ENCODE measurements around the gene PLCB1. TPM values are rescaled to one million over a fixed set of nuclear protein-coding genes. Genes with fewer than 3 reads are reported as not detected.

Gene PLCB1
- total and polyA plus RNA-seq, 2 donors (not counting 3 experiments of a cell fraction or from before 2014, with no cell fraction given) = 10.2 to 53.4 TPM

- H4K20me1 ChIP-seq (replicated peaks; ENCODE audit: control insufficient read depth, extremely low read depth, insufficient read depth, low read length) = peaks cover 5% of the 10 kb centered on the region
- H3K4me2 ChIP-seq (ENCODE audit: insufficient read depth, low read length) = no peak overlapping the region
- H3K79me2 ChIP-seq (ENCODE audit: control insufficient read depth, insufficient read depth, low read length) = no peaks in the 10 kb centered on the region
- ChIA-PET POLR2A (no interaction called here), CTCF (no interaction called here)
- no TSS peak for BruUV-seq (replicated peaks)
- no peak overlapping the region for H3K4me3 ChIP-seq (replicated peaks in 1 of 3; ENCODE audit: insufficient read depth in 1 of 3, low read depth in 1 of 3, low read length in 3 of 3)
- FAIRE-seq (no peak), DNase-seq (ENCODE audit: low read depth, low spot score) (no peak)
- dilution Hi-C loops (cut with MboI; ENCODE audit: extremely low pct_ligation_motif_present, low sequenced_read_pairs) = no loop called here
- H3K27me3 ChIP-seq (ENCODE audit: control insufficient read depth in 2 of 2, insufficient read depth in 2 of 2, low read length in 2 of 2) = no peaks in the 10 kb centered on the region
- intact Hi-C loops (cut with micrococcal nuclease) = no loop called here
- no peaks in the 10 kb centered on the region for H3K9me1 ChIP-seq (replicated peaks; ENCODE audit: control insufficient read depth, extremely low read depth, insufficient read depth, low read length)
- no peak for TF ChIP-seq MYC (IDR thresholded peaks at IDR 0.05; ENCODE audit: low read depth, low read length)
- no peak for TF ChIP-seq POLR2A (IDR thresholded peaks at IDR 0.05; ENCODE audit: low read depth, low read length)
- TF ChIP-seq GATA2 (IDR thresholded peaks at IDR 0.05; ENCODE audit: insufficient read depth, insufficient read length, low read depth, low read length) = no peak
- H3K27ac ChIP-seq (ENCODE audit: insufficient read depth, low read depth, low read length) = no peak overlapping the region
- H3K36me3 ChIP-seq (ENCODE audit: control insufficient read depth in 2 of 2, extremely low read depth in 1 of 2, insufficient read depth in 2 of 2, low read length in 2 of 2) = no peaks in the 10 kb centered on the region
- H3K9ac ChIP-seq (replicated peaks; ENCODE audit: extremely low read depth, insufficient read depth, low read length) = no peak overlapping the region
- H3K4me1 ChIP-seq (ENCODE audit: control insufficient read depth, extremely low read depth, insufficient read depth, low read length) = peaks cover 3% of the 10 kb centered on the region
- H2AFZ ChIP-seq (ENCODE audit: low read depth, low read length) = no peak overlapping the region
- H3K9me3 ChIP-seq (replicated peaks; ENCODE audit: control insufficient read depth, insufficient read depth, low read length) = no peaks in the 10 kb centered on the region
Measured at GRCh38 chr20:8216375-8217200, 84.5 kb downstream of the PLCB1 start.

- Histone ChIP-seq H3K27ac (ENCODE audit: insufficient read depth, low read depth, low read length) (no peak overlapping the region), H3K9me3 (replicated peaks; ENCODE audit: control insufficient read depth, insufficient read depth, low read length) (no peaks in the 10 kb centered on the region), H4K20me1 (replicated peaks; ENCODE audit: control insufficient read depth, extremely low read depth, insufficient read depth, low read length) (peaks cover 5% of the 10 kb centered on the region), H3K4me1 (ENCODE audit: control insufficient read depth, extremely low read depth, insufficient read depth, low read length) (peaks cover 9% of the 10 kb centered on the region), H3K9ac (replicated peaks; ENCODE audit: extremely low read depth, insufficient read depth, low read length) (no peak overlapping the region), H3K27me3 (ENCODE audit: control insufficient read depth in 2 of 2, insufficient read depth in 2 of 2, low read length in 2 of 2) (no peaks in the 10 kb centered on the region), H3K9me1 (replicated peaks; ENCODE audit: control insufficient read depth, extremely low read depth, insufficient read depth, low read length) (no peaks in the 10 kb centered on the region), H3K4me2 (ENCODE audit: insufficient read depth, low read length) (no peak overlapping the region), H3K79me2 (ENCODE audit: control insufficient read depth, insufficient read depth, low read length) (no peaks in the 10 kb centered on the region), H2AFZ (ENCODE audit: low read depth, low read length) (no peak overlapping the region), H3K36me3 (ENCODE audit: control insufficient read depth in 2 of 2, extremely low read depth in 1 of 2, insufficient read depth in 2 of 2, low read length in 2 of 2) (no peaks in the 10 kb centered on the region), H3K4me3 (replicated peaks in 1 of 3; ENCODE audit: insufficient read depth in 1 of 3, low read depth in 1 of 3, low read length in 3 of 3) (no peak overlapping the region)
- TF ChIP-seq CTCF (IDR thresholded peaks at IDR 0.05; ENCODE audit: extremely low read depth in 1 of 2, insufficient read depth in 1 of 2, low read depth in 1 of 2, low read length in 2 of 2) (no peak), FOS (IDR thresholded peaks at IDR 0.05; ENCODE audit: borderline replicate concordance, insufficient read depth, low read length) (no peak), MAX (IDR thresholded peaks at IDR 0.05; ENCODE audit: insufficient read depth, insufficient read length) (no peak), JUN (IDR thresholded peaks at IDR 0.05; ENCODE audit: borderline replicate concordance, insufficient read depth, insufficient read length, low read depth) (no peak), EZH2 (IDR thresholded peaks at IDR 0.05; ENCODE audit: borderline replicate concordance, low read depth, low read length, severe bottlenecking) (no peak), POLR2AphosphoS5 (IDR thresholded peaks at IDR 0.05; ENCODE audit: insufficient read depth, low read depth, low read length) (no peak), POLR2A (IDR thresholded peaks at IDR 0.05; ENCODE audit: low read depth, low read length) (no peak), MYC (IDR thresholded peaks at IDR 0.05; ENCODE audit: low read depth, low read length) (no peak), GATA2 (IDR thresholded peaks at IDR 0.05; ENCODE audit: insufficient read depth, insufficient read length, low read depth, low read length) (no peak)
- CTCF ChIA-PET = no interaction called here
- FAIRE-seq (no peak), DNase-seq (ENCODE audit: low read depth, low spot score) (no peak)
- dilution Hi-C loops (cut with MboI; ENCODE audit: extremely low pct_ligation_motif_present, low sequenced_read_pairs) = no loop called here
- POLR2A ChIA-PET = no interaction called here
- BruUV-seq (replicated peaks) = no TSS peak
- intact Hi-C loops (cut with micrococcal nuclease) = no loop called here
Measured at GRCh38 chr20:8218861-8219260, 86.8 kb downstream of the PLCB1 start.
